ENCODE measurements around the gene THSD4. TPM values are rescaled to one million over a fixed set of nuclear protein-coding genes. Genes with fewer than 3 reads are reported as not detected.

THSD4 gene
- total RNA-seq, 1 donor from 2014 or later: 151 TPM

- Histone ChIP-seq H3K4me1 (peaks cover 5 to 44% of the 10 kb centered on the region in 2 donors), H3K27me3 (no peaks in the 10 kb centered on the region), H3K27ac (peak overlapping the region; percentile 93 to 95), H3K9me3 (no peaks in the 10 kb centered on the region), H3K36me3 (no peaks in the 10 kb centered on the region), H3K4me3 (peak overlapping the region in 1 of 2 donors; percentile 39)
- intact Hi-C loops (cut with DNase I): loop anchor here (2.0 to 5.0 kb wide), 3 partner anchors 31 to 244 kb away; partner anchors contain the start of gene THSD4
- TF ChIP-seq CTCF (IDR thresholded peaks at IDR 0.05): no peak
- peak; percentile 33 to 95 for DNase-seq (ENCODE audit: low spot score in 2 of 2)
Measured at GRCh38 chr15:71083349-71083748, 31.9 kb upstream of the THSD4 start.

- TF ChIP-seq CTCF (IDR thresholded peaks at IDR 0.05): no peak
- H3K27me3 ChIP-seq: no peaks in the 10 kb centered on the region
- intact Hi-C loops (cut with DNase I): loop anchor here (5.0 kb wide), 2 partner anchors 198 to 243 kb away; no protein-coding TSS in a partner anchor
- peaks cover 5 to 37% of the 10 kb centered on the region in 2 donors for H3K4me1 ChIP-seq
- H3K4me3 ChIP-seq: no peak overlapping the region
- no peaks in the 10 kb centered on the region for H3K36me3 ChIP-seq
- DNase-seq (ENCODE audit: low spot score in 2 of 2): no peak
- no peaks in the 10 kb centered on the region for H3K9me3 ChIP-seq
- H3K27ac ChIP-seq: peak overlapping the region; percentile 93 to 95
Measured at GRCh38 chr15:71084264-71084663, 31.0 kb upstream of the THSD4 start.

GRCh38 chr15:71085809-71086208 lies 29.5 kb upstream of the THSD4 start:
- H3K27me3 ChIP-seq: no peaks in the 10 kb centered on the region
- no peaks in the 10 kb centered on the region for H3K36me3 ChIP-seq
- no peak overlapping the region for H3K27ac ChIP-seq
- intact Hi-C loops (cut with DNase I): no loop called here
- no peak overlapping the region for H3K4me3 ChIP-seq
- peaks cover 5 to 24% of the 10 kb centered on the region in 2 donors for H3K4me1 ChIP-seq
- no peak for TF ChIP-seq CTCF (IDR thresholded peaks at IDR 0.05)
- no peaks in the 10 kb centered on the region for H3K9me3 ChIP-seq
- no peak for DNase-seq (ENCODE audit: low spot score in 2 of 2)

- DNase-seq (ENCODE audit: low spot score in 2 of 2): no peak
- Histone ChIP-seq H3K4me1 (peaks cover 3 to 8% of the 10 kb centered on the region in 2 donors), H3K4me3 (no peak overlapping the region), H3K36me3 (no peaks in the 10 kb centered on the region), H3K9me3 (no peaks in the 10 kb centered on the region), H3K27me3 (no peaks in the 10 kb centered on the region), H3K27ac (no peak overlapping the region)
- TF ChIP-seq CTCF (IDR thresholded peaks at IDR 0.05): no peak
- intact Hi-C loops (cut with DNase I): no loop called here
Measured at GRCh38 chr15:71088155-71088554, 27.1 kb upstream of the THSD4 start.

GRCh38 chr15:71088683-71089082 lies 26.6 kb upstream of the THSD4 start:
- Histone ChIP-seq H3K9me3 (no peaks in the 10 kb centered on the region), H3K4me3 (no peak overlapping the region), H3K36me3 (no peaks in the 10 kb centered on the region), H3K4me1 (peaks cover 4 to 11% of the 10 kb centered on the region in 2 donors), H3K27me3 (no peaks in the 10 kb centered on the region), H3K27ac (no peak overlapping the region)
- intact Hi-C loops (cut with DNase I): no loop called here
- DNase-seq (ENCODE audit: low spot score in 2 of 2): no peak
- TF ChIP-seq CTCF (IDR thresholded peaks at IDR 0.05): no peak

- Histone ChIP-seq H3K4me1 (peaks cover 4 to 7% of the 10 kb centered on the region in 2 donors), H3K4me3 (no peak overlapping the region), H3K9me3 (no peaks in the 10 kb centered on the region), H3K27ac (no peak overlapping the region), H3K27me3 (no peaks in the 10 kb centered on the region), H3K36me3 (no peaks in the 10 kb centered on the region)
- intact Hi-C loops (cut with DNase I): no loop called here
- no peak for TF ChIP-seq CTCF (IDR thresholded peaks at IDR 0.05)
- no peak for DNase-seq (ENCODE audit: low spot score in 2 of 2)
Measured at GRCh38 chr15:71089801-71090200, 25.5 kb upstream of the THSD4 start.

Data from ascending aorta (tissue), 2 donors.